Prostate gland (tissue), 2 donors: ENCODE data around the gene TMEM169.

Experiments used
- CTCF ChIP-seq, 4 experiments: fragments of 200-600 bp in 2 of 4; fragments of 450-650 bp in 2 of 4; sonication (generic) in 2 of 4; IDR thresholded peaks; 1 replicate in 3 of 4; 2 replicates in 1 of 4; pipeline ENCODE4 v1.5.1; 2016 to 2019; ENCODE audit warnings: antibody characterized with exemption in 4 of 4, mild to moderate bottlenecking in 2 of 4, moderate library complexity in 2 of 4
- POLR2A ChIP-seq: fragments of 450-650 bp; IDR thresholded peaks from one replicate; pipeline ENCODE4 v1.6.1; 2016; ENCODE audit warnings: antibody characterized with exemption, mild to moderate bottlenecking

- TF ChIP-seq CTCF (IDR thresholded peaks at IDR 0.05) (no peak), POLR2A (no peak)
Measured at GRCh38 chr2:216092646-216093045, 10.9 kb downstream of the TMEM169 start.
